GM21825 (cell line): ENCODE results near the gene OSBPL3.
"Not testable (repeated sequence)": the region's sequence is repeated elsewhere in the genome, so short reads cannot be mapped to it uniquely, and the experiment has no call there.

Experiments
- ATAC-seq: cut with Tn5 transposase; IDR thresholded peaks from one replicate; pipeline ENCODE4 v1.9.1; 2021; ENCODE audit warnings: mild to moderate bottlenecking, moderate library complexity; ENCODE audit not compliant: unreplicated experiment

OSBPL3 gene

GRCh38 chr7:24812305-24812945 is 167.6 kb downstream of the OSBPL3 start:
- no peak for ATAC-seq

- no peak for ATAC-seq
Observed at GRCh38 chr7:24808518-24808917, 171.5 kb downstream of the OSBPL3 start.

- ATAC-seq, result no peak
Observed at GRCh38 chr7:24802300-24802699, 177.7 kb downstream of the OSBPL3 start.

GRCh38 chr7:24801883-24802282 is 178.1 kb downstream of the OSBPL3 start:
- no peak for ATAC-seq

GRCh38 chr7:24800667-24801066 is 179.3 kb downstream of the OSBPL3 start:
- ATAC-seq, result no peak

GRCh38 chr7:24800073-24800472 is 179.9 kb downstream of the OSBPL3 start:
- ATAC-seq, result no peak

GRCh38 chr7:24799506-24799905 is 180.5 kb downstream of the OSBPL3 start:
- ATAC-seq, result no peak

- ATAC-seq, result no peak
Observed at GRCh38 chr7:24798261-24798660, 181.7 kb downstream of the OSBPL3 start.

- ATAC-seq, result no peak
Observed at GRCh38 chr7:24797270-24797669, 182.7 kb downstream of the OSBPL3 start.

GRCh38 chr7:24795407-24795767 is 184.6 kb downstream of the OSBPL3 start:
- ATAC-seq, result no peak

GRCh38 chr7:24794751-24795406 is 185.1 kb downstream of the OSBPL3 start:
- not testable (repeated sequence) for ATAC-seq

GRCh38 chr7:24793982-24794648 is 185.9 kb downstream of the OSBPL3 start:
- ATAC-seq, result no peak

- ATAC-seq, result no peak
Observed at GRCh38 chr7:24788961-24789576, 190.9 kb downstream of the OSBPL3 start.

- no peak for ATAC-seq
Observed at GRCh38 chr7:24788075-24788474, 191.9 kb downstream of the OSBPL3 start.

GRCh38 chr7:24786941-24787340 is 193.0 kb downstream of the OSBPL3 start:
- ATAC-seq, result peak; percentile 77

GRCh38 chr7:24786306-24786705 is 193.7 kb downstream of the OSBPL3 start:
- no peak for ATAC-seq

- ATAC-seq, result no peak
Observed at GRCh38 chr7:24784277-24784676, 195.7 kb downstream of the OSBPL3 start.

- ATAC-seq, result no peak
Observed at GRCh38 chr7:24783698-24784097, 196.3 kb downstream of the OSBPL3 start.

GRCh38 chr7:24781106-24781505 is 198.9 kb downstream of the OSBPL3 start:
- no peak for ATAC-seq

GRCh38 chr7:24779283-24779655 is 200.7 kb downstream of the OSBPL3 start:
- no peak for ATAC-seq

- peak; percentile 48 for ATAC-seq
Observed at GRCh38 chr7:24778543-24779282, 201.3 kb downstream of the OSBPL3 start.
